ENCODE measurements around the gene SKAP2. TPM values are rescaled to one million over a fixed set of nuclear protein-coding genes. Genes with fewer than 3 reads are reported as not detected.

The SKAP2 gene
- polyA plus RNA-seq, 2 of the 4 experiments (the other 2 are of a cell fraction) = 18.7 to 23.0 TPM

DNA sequence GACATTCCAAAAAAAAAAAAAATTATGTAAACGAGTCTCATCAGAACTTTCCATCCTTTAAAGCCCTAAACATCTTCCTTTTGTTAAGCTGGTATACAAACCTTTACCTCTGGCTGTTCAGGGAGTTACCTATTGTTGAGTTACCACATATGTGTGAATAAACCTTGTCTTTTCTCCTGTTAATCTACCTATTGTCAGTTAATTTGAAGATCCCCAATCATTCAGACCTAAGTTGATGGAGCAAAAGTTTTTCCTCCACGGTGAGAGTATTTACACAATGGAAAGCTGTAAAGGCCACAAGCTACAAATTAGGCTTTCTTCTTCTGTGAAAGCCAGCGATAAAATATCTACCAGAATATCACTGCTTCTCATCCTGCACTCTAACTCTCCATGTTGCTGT lies 80.3 kb downstream of the SKAP2 start:
- ChIA-PET CTCF (interaction anchor here (0.6 to 1.3 kb wide), 2 partner anchors 104 to 116 kb away, joined by 3 read pairs; no protein-coding TSS in a partner anchor), POLR2A (no interaction called here)
- H3K4me1 ChIP-seq = no peaks in the 10 kb centered on the region
- FAIRE-seq (no peak), ATAC-seq (no peak), DNase-seq (ENCODE audit: low read depth in 1 of 2, low spot score in 1 of 2) (no peak)
- no peak overlapping the region for H3K4me2 ChIP-seq
- no peak overlapping the region for H3K27ac ChIP-seq
- TF ChIP-seq CHD2 (IDR thresholded peaks at IDR 0.05; ENCODE audit: low read length, partially characterized antibody) = no peak
- no peak for TF ChIP-seq RNF2 (IDR thresholded peaks at IDR 0.05; ENCODE audit: borderline replicate concordance, low read depth)
- TF ChIP-seq NR3C1 (IDR thresholded peaks at IDR 0.05) = no peak
- no peak for TF ChIP-seq MAZ (IDR thresholded peaks at IDR 0.05; ENCODE audit: borderline replicate concordance, low read depth, low read length)
- no peak for TF ChIP-seq RARB (CRISPR knock-in tag; IDR thresholded peaks at IDR 0.05)
- no peak for TF ChIP-seq ZNF302 (CRISPR knock-in tag; IDR thresholded peaks at IDR 0.05)
- no peak for TF ChIP-seq RCOR1 (IDR thresholded peaks at IDR 0.05; ENCODE audit: low read depth, low read length)
- TF ChIP-seq, protein P1, sequence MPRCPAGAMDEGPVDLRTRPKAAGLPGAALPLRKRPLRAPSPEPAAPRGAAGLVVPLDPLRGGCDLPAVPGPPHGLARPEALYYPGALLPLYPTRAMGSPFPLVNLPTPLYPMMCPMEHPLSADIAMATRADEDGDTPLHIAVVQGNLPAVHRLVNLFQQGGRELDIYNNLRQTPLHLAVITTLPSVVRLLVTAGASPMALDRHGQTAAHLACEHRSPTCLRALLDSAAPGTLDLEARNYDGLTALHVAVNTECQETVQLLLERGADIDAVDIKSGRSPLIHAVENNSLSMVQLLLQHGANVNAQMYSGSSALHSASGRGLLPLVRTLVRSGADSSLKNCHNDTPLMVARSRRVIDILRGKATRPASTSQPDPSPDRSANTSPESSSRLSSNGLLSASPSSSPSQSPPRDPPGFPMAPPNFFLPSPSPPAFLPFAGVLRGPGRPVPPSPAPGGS (IDR thresholded peaks at IDR 0.05) = no peak
- no peak for TF ChIP-seq PHF8 (IDR thresholded peaks at IDR 0.05; ENCODE audit: borderline replicate concordance, low read depth)
- no peak for TF ChIP-seq RAD21 (conservative IDR thresholded peaks at IDR 0.05 in 1 of 2, IDR thresholded peaks at IDR 0.05 in 1 of 2)
- no peak for TF ChIP-seq USF2 (IDR thresholded peaks at IDR 0.05)
- TF ChIP-seq, protein P2, sequence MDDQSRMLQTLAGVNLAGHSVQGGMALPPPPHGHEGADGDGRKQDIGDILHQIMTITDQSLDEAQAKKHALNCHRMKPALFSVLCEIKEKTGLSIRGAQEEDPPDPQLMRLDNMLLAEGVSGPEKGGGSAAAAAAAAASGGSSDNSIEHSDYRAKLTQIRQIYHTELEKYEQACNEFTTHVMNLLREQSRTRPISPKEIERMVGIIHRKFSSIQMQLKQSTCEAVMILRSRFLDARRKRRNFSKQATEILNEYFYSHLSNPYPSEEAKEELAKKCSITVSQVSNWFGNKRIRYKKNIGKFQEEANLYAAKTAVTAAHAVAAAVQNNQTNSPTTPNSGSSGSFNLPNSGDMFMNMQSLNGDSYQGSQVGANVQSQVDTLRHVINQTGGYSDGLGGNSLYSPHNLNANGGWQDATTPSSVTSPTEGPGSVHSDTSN (IDR thresholded peaks at IDR 0.05) = no peak
- TF ChIP-seq EHF (CRISPR knock-in tag; IDR thresholded peaks at IDR 0.05) = no peak
- no peaks in the 10 kb centered on the region for H3K9me3 ChIP-seq
- H3K4me3 ChIP-seq = no peak overlapping the region
- 66% methylated on average over 3 of the region's 3 CpGs for WGBS (ENCODE audit: missing lambda C conversion rate)

- CTCF ChIA-PET = interaction anchor here (1.3 kb wide), 1 partner anchor 11 kb away, joined by 3 read pairs; no protein-coding TSS in a partner anchor
- Histone ChIP-seq H3K9me3 (no peaks in the 10 kb centered on the region), H3K4me1 (no peaks in the 10 kb centered on the region), H3K4me3 (no peak overlapping the region), H3K27ac (no peak overlapping the region), H3K4me2 (no peak overlapping the region)
- ATAC-seq (no peak), FAIRE-seq (no peak), DNase-seq (ENCODE audit: low read depth in 1 of 2, low spot score in 1 of 2) (no peak)
- WGBS (ENCODE audit: missing lambda C conversion rate) = 95% methylated on average over 2 of the region's 2 CpGs
- POLR2A ChIA-PET = no interaction called here
- TF ChIP-seq TP53 (CRISPR knock-in tag; IDR thresholded peaks at IDR 0.05) (no peak), ESRRA (IDR thresholded peaks at IDR 0.05; ENCODE audit: borderline replicate concordance, low read length) (no peak), RNF2 (IDR thresholded peaks at IDR 0.05; ENCODE audit: borderline replicate concordance, low read depth) (no peak), MAZ (IDR thresholded peaks at IDR 0.05; ENCODE audit: borderline replicate concordance, low read depth, low read length) (no peak)
These were observed 81.9 kb downstream of the SKAP2 start for GRCh38 chr7:26782501-26782900.

DNA sequence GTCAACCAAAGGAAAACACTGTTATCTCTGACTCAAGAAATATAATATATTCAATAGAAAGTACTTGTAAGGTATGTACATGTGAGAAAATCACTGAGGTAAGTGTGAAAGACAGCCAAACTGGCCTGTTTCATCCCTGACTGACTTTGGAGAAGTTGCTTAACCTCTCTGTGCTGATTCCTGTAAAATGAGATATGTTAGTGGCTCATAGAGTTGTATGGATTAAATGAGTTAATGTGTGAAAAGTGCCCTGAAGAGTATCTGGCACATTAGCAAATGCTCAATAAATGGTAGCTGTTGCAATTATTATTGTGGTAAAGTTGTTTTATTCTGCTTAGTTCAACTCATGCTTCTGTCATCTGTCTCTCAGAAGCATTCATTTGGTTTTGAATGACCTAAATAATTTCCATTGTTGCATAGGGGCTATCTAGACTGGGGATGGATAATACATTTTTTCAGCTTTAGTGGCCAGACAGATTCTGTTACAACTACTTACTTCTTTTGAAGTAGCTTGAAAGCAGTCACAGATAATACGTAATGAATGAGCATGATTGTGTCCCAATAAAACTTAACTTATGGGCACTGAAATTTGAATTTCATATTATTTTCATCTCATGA lies 84.3 kb downstream of the SKAP2 start:
- POLR2A ChIA-PET = no interaction called here
- no peak for TF ChIP-seq FOSB (CRISPR knock-in tag; IDR thresholded peaks at IDR 0.05)
- TF ChIP-seq RFX5 (IDR thresholded peaks at IDR 0.05) = no peak
- no peak for TF ChIP-seq EP300 (IDR thresholded peaks at IDR 0.05)
- no peak for TF ChIP-seq MYC (IDR thresholded peaks at IDR 0.05; ENCODE audit: borderline replicate concordance, low read length)
- TF ChIP-seq MAFK (IDR thresholded peaks at IDR 0.05; ENCODE audit: partially characterized antibody) = no peak
- TF ChIP-seq ATOH8 (CRISPR knock-in tag; IDR thresholded peaks at IDR 0.05; ENCODE audit: low read depth) = no peak
- no peak for TF ChIP-seq CBX2 (IDR thresholded peaks at IDR 0.05; ENCODE audit: borderline replicate concordance, low read depth)
- TF ChIP-seq TFCP2L1 (CRISPR knock-in tag; IDR thresholded peaks at IDR 0.05) = no peak
- TF ChIP-seq E2F6 (IDR thresholded peaks at IDR 0.05; ENCODE audit: borderline replicate concordance, low read depth) = no peak
- TF ChIP-seq ESRRA (IDR thresholded peaks at IDR 0.05; ENCODE audit: borderline replicate concordance, low read length) = no peak
- TF ChIP-seq KDM1A (IDR thresholded peaks at IDR 0.05; ENCODE audit: low read depth) = no peak
- no peak for TF ChIP-seq SREBF2 (IDR thresholded peaks at IDR 0.05)
- H3K4me3 ChIP-seq = no peak overlapping the region
- no peaks in the 10 kb centered on the region for H3K4me1 ChIP-seq
- no peak overlapping the region for H3K27ac ChIP-seq
- no peak for FAIRE-seq
- CTCF ChIA-PET = interaction anchor here (0.7 to 1.7 kb wide), 3 partner anchors 10 to 74 kb away, joined by 3 to 4 read pairs (median 3); no protein-coding TSS in a partner anchor
- no peaks in the 10 kb centered on the region for H3K9me3 ChIP-seq
- ATAC-seq = no peak
- DNase-seq (ENCODE audit: low read depth in 1 of 2, low spot score in 1 of 2) = no peak
- H3K4me2 ChIP-seq = no peak overlapping the region
- WGBS (ENCODE audit: missing lambda C conversion rate) = 86% methylated on average over 1 of the region's 1 CpG

Data from A549 (cell line).